HG03439 (cell line): ENCODE measurements around the gene CCDC27.

ENCODE experiments used
- ATAC-seq: cut with Tn5 transposase; IDR thresholded peaks from one replicate; pipeline ENCODE4 v1.9.1; 2021; ENCODE audit warnings: mild to moderate bottlenecking, moderate library complexity; ENCODE audit not compliant: unreplicated experiment

CCDC27 gene

GRCh38 chr1:3752400-3752945 lies at the start of gene CCDC27:
TSS of gene CCDC27 (plus strand) at chr1:3752450. CDS start at chr1:3752482, 32 bp downstream.
- no peak for ATAC-seq

- ATAC-seq: no peak
These were observed 49.7 kb upstream of the CCDC27 start for GRCh38 chr1:3702528-3702927.

- ATAC-seq: no peak
These were observed 49.1 kb upstream of the CCDC27 start for GRCh38 chr1:3702990-3703728.

- no peak for ATAC-seq
These were observed 48.4 kb upstream of the CCDC27 start for GRCh38 chr1:3703786-3704371.

GRCh38 chr1:3705341-3705950 lies 46.8 kb upstream of the CCDC27 start:
- no peak for ATAC-seq

GRCh38 chr1:3706651-3707297 lies 45.5 kb upstream of the CCDC27 start:
- ATAC-seq: no peak

- ATAC-seq: no peak
These were observed 44.8 kb upstream of the CCDC27 start for GRCh38 chr1:3707298-3707938.

GRCh38 chr1:3707939-3708328 lies 44.3 kb upstream of the CCDC27 start:
- no peak for ATAC-seq

- no peak for ATAC-seq
These were observed 43.5 kb upstream of the CCDC27 start for GRCh38 chr1:3708791-3709190.

GRCh38 chr1:3710251-3710650 lies 42.0 kb upstream of the CCDC27 start:
- no peak for ATAC-seq

- no peak for ATAC-seq
These were observed 40.9 kb upstream of the CCDC27 start for GRCh38 chr1:3711381-3711779.

- no peak for ATAC-seq
These were observed 40.3 kb upstream of the CCDC27 start for GRCh38 chr1:3711780-3712451.

- no peak for ATAC-seq
These were observed 39.4 kb upstream of the CCDC27 start for GRCh38 chr1:3712573-3713535.

- no peak for ATAC-seq
These were observed 38.4 kb upstream of the CCDC27 start for GRCh38 chr1:3713840-3714239.

GRCh38 chr1:3714284-3714741 lies 37.9 kb upstream of the CCDC27 start:
- ATAC-seq: no peak

GRCh38 chr1:3714814-3715213 lies 37.4 kb upstream of the CCDC27 start:
- no peak for ATAC-seq

GRCh38 chr1:3716351-3716750 lies 35.9 kb upstream of the CCDC27 start:
- no peak for ATAC-seq

- no peak for ATAC-seq
These were observed 35.1 kb upstream of the CCDC27 start for GRCh38 chr1:3717041-3717714.
